Activated CD4-positive, alpha-beta T cell treated with anti-CD3 and anti-CD28 coated beads, Interleukin-2, Interleukin-4, amounts not matched to agents 100 ng/mL and 50 ng/mL, durations not matched to agents 16 hours and 8 hours (primary cell): Measurements from ENCODE around the gene PDE8B.
A peak's percentile ranks its signal among the peaks of the same experiment; 100 is the strongest.

Source experiments
- DNase-seq: peaks from one replicate; pipeline ENCODE4 v3.0.0-alpha.2; 2020; ENCODE audit warnings: low spot score

PDE8B gene

GRCh38 chr5:77232574-77233358 lies 22.3 kb downstream of the PDE8B start:
- DNase-seq: no peak

DNA sequence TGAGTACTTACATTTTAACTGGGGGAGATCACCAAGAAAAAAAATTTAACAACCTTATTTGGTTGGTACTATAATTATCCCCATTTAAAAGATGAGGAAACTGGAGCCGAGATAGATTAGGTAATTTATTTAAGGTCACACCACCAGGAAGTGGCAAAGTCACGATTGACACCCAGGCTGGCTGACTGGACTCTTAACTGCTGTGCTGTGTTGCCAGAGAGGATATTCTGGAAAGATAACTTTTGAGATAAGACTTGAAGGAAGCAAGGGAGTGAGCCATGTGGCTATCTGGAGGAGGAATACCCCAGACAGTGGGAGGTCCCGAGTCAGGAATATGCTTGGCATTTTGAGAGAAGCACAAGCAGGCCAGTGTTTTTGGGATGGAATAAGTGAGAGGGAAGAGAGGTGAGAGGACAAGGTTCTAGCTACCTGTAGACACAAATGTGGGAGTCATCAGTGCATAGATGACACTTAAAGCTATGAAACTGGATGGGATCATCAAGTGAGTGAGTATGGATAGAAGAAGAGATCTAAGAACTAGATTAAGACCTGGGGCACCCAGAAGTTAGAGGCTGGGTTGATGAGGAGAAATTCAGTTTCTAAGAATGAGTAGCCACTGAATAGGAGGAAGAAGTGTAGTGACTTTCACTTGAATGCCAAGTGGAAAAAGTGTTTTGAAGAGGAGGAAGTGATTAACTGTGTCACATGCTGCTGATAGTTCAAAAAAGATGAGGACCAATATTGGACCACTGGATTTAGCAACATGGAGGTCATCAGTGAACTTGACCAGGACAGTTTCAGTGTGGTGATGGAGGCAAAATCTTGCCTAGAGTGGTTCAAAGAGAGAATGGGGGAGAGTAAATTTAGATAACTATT lies 25.6 kb downstream of the PDE8B start:
- no peak for DNase-seq

GRCh38 chr5:77239126-77239741 lies 28.8 kb downstream of the PDE8B start:
- peak; percentile 17 for DNase-seq

DNA sequence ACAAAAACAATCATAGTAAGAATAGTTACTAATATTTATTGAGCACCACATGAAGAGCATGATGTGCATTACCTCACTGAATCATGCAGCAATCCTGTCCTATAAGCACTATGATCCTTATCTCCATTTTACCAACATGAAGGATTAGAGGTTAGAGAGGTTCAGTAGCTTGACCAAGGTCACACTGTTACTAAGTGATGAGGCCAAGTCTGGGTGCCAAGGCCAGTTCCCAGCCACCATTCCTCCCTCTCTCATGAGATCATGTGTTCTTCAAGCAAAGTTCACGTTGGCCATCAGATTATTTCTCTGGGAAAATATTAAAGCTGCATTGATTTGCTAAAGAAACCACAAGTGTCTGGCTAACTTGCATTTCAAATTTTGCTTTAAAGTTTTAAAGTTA lies 31.0 kb downstream of the PDE8B start:
- DNase-seq: no peak

GRCh38 chr5:77249475-77249874 lies 39.0 kb downstream of the PDE8B start:
- DNase-seq: no peak

DNA sequence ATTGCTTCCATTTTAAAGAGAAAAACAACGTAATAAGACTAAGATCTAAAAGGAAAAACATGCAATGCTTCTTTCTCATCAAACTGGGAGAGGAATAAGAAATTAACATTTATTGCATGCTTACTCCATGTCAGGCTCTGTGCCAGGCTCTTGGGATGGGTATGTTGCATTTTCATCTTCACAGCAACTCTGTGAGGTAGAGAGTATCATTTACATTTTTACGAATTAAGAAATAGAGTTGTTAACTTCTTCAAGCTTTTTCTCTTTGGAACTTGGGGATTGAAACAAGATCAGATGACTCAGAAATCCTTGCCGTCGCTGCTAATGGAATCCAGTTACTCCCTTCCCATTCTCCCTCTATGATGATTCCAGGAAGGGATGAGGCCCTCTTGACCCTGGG lies 39.5 kb downstream of the PDE8B start:
- DNase-seq: no peak

GRCh38 chr5:77251921-77252320 lies 41.4 kb downstream of the PDE8B start:
- no peak for DNase-seq

GRCh38 chr5:77255617-77256016 lies 45.1 kb downstream of the PDE8B start:
- no peak for DNase-seq

DNA sequence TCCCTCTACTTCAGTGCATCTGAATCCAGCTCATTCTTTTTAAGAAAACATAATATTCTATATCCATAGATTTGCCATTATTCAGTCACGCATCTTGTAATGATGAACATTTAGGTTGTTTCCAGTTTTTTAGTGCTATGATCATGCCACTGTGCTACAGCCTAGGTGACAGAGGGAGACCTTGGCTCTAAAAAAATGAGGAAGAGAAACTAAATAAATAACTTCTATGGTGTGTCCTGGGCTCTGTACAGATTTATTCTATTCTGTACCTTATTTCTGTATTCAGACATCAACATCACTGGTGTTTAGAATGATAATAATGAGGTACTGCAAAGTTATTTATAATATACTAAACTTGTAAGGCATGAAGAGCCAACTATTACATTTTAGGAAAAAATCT lies 45.9 kb downstream of the PDE8B start:
- no peak for DNase-seq

DNA sequence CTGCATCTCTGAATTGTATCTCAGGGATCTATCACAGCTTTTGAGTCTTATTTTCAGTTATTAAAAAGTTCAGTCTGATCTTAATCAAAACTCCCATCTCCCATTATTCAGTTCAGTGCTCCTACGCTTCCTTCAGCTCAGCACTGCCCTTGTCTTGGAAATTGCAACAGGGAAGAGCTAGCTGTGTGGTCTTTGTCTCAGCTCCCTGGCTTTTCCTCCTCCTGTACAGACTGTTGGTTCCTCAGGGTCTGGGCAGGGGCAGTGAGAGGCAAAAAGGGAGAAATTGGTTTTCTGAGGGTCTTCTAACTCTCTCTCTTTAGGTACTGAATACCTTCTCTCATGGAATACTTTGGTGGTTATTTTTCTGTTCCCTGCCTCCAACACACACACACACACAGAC lies 48.2 kb downstream of the PDE8B start:
- no peak for DNase-seq

DNA sequence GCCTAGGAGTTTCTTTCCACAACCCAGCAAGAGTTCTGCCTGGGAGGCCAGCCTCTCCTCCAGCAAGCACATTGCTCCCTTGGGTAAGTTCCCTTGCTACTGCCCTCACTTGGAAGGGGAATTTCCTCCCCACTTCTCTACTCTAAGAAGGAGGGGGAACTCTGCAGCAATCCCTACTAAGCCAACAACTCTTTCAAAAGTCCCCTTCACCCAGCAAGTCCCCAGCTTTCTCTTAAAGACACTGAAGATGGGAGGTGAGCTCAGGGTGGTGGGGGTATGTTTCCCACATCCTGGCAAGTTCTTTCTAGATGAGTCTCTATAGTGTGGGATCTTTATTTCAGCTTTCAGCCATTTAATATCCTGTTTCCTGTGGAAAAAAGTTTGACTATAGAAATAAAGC lies 49.0 kb downstream of the PDE8B start:
- no peak for DNase-seq

DNA sequence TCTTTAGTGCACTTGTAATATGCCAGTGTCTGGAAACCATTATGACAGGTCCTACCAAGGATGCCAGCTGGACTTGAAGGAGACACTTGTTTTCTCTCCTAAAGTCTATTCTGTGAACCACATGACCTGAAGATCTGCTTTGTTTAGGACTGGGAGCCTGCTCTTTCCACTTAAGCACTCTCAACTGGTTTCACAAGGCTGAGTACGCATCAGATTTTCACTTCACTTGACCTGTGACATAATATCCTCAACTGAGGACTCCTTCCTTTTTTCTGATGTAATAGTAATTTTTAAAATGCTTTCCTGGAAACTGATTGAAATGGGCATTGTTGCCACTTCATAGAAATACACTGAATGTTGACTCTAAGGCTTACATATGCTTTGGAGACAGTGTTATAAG lies 52.2 kb downstream of the PDE8B start:
- DNase-seq: no peak

DNA sequence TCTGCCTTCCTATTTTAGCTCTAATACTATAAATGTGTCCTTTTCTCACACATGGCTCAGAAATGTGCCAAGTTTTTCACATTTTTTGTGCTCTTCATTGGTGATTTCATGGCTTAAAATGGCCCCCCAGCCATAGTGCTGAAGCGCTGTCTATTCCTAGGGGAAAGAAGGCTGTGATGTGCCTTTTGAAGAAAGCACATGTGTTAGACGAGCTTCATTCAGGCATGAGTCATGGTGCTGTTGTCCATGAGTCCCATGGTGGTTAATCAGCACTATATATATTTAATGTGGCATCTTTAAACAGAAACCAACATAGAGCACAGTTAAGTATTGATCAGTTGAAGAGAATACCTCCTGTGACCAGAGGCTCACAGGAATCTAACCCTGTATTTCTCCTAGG lies 55.8 kb downstream of the PDE8B start:
- no peak for DNase-seq

DNA sequence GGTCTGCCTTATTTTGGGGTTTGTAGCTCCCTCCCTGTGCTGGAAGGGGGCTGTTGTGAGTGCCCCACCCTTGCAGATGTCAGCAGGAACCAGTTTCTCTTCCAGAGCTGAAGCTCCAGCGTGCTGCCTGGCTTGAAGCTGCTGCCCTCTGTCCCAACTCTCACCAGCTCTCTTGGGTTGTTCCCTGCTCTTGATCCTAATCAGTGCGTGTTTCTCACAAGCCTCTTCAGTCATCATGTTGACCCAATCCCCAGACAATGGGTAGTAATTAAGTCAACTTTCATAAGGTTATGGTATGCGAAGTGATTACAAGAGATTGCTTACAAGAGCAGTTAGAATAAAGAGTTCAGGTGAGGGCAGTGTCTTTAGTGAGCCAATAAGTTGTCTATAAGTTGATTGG lies 57.0 kb downstream of the PDE8B start:
- no peak for DNase-seq

GRCh38 chr5:77272206-77272605 lies 61.7 kb downstream of the PDE8B start:
- DNase-seq: no peak

- no peak for DNase-seq
These were observed 67.3 kb downstream of the PDE8B start for GRCh38 chr5:77277759-77278158.

DNA sequence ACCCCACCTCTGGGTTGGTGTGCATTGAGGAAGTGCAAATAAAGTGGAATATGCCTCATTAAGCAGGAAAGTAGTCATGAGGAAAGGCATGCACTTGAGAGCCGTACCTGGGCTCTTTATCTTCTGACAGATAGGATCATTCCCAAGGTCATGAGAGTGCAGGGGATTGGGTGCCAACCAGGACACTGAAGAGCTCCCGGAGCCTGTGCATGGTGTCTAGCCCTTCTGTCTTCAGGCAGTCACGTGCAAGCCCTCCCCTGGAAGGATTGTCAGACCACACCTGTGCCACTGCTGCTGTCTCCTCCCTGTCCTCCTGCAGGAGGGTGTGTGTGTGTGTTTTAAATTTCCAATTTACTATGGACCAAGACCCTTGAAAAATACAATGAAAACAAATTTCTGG lies 69.6 kb downstream of the PDE8B start:
- DNase-seq: no peak

DNA sequence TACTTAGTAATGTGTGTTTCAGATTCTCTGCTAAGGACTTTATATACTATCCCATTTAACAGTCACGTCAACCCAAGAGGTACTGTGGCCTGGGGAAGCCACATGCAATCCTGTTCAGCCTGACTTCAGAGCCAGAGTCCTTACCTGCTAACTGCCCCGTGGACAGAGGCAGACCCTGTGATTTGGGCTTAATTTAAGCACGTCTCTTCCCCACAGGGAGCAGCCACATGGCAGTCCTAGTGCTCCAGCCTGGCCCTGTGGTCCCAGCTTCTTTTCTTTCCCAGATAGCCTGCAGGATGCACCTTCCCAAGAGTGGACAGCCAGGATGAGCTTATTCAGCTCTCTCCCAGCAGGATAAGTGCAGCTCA lies 71.5 kb downstream of the PDE8B start:
- DNase-seq: no peak

GRCh38 chr5:77282337-77283027 lies 72.0 kb downstream of the PDE8B start:
- no peak for DNase-seq

DNA sequence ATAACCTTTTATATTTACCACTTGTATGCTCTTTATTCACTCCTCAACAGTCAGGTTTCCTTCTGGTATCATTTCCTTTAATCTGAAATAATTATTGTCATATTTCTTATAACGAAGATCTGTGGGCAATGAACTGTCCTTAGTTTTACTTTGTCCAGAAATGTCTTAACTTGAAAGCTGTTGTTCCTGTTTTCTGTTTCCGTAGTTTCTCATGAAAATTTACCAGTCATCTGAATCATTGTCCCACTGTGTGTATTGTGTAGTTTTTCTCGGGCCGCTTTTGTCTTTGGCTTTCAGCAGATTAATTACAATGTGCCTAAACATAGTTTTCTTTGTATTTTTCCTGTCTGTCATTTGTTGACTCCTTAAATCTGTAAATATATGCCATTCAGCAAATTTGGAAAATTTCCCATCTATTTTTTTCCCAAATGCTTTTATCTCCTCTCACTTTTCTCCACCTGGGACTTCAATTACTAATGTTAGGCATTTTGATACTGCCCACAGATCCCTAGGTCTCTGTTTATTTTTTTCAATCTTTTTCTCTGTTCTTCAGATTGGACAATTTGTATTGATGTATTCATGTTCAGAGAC lies 74.9 kb downstream of the PDE8B start:
- no peak for DNase-seq

GRCh38 chr5:77292026-77292757 lies 81.7 kb downstream of the PDE8B start:
- no peak for DNase-seq
